ENCODE measurements around the gene MYH11. TPM values are rescaled to one million over a fixed set of nuclear protein-coding genes. Genes with fewer than 3 reads are reported as not detected.

MYH11 gene
- total RNA-seq, 4 donors from 2014 or later, result 19.5 to 63.2 (median 24.6) TPM

- H3K27ac ChIP-seq, result no peak overlapping the region
- intact Hi-C loops (cut with DNase I), result no loop called here
- 93% methylated on average over 6 of the region's 6 CpGs for WGBS, 2 donors
Measured at GRCh38 chr16:15778999-15779614, 77.7 kb downstream of the MYH11 start.

GRCh38 chr16:15778204-15778743 lies 78.6 kb downstream of the MYH11 start:
- no peaks in the 10 kb centered on the region for H3K9me3 ChIP-seq
- H3K27ac ChIP-seq, result no peak overlapping the region
- no peak for TF ChIP-seq POLR2A (IDR thresholded peaks at IDR 0.05)
- no peak for TF ChIP-seq CTCF (IDR thresholded peaks at IDR 0.05)
- intact Hi-C loops (cut with DNase I), result no loop called here
- no peak overlapping the region for H3K4me3 ChIP-seq (replicated peaks in 1 of 3)
- H3K36me3 ChIP-seq, result no peaks in the 10 kb centered on the region
- no peaks in the 10 kb centered on the region for H3K4me1 ChIP-seq
- no peak for DNase-seq
- WGBS, 2 donors, result 77 to 83% methylated on average over 8 of the region's 8 CpGs
- no peaks in the 10 kb centered on the region for H3K27me3 ChIP-seq

More at GRCh38 chr16:15778999-15779614, 77.7 kb downstream of the MYH11 start:
- H3K4me1 ChIP-seq, result no peaks in the 10 kb centered on the region
- no peak for TF ChIP-seq CTCF (IDR thresholded peaks at IDR 0.05)
- no peak for TF ChIP-seq POLR2A (IDR thresholded peaks at IDR 0.05)
- H3K4me3 ChIP-seq (replicated peaks in 1 of 3), result no peak overlapping the region
- no peaks in the 10 kb centered on the region for H3K27me3 ChIP-seq
- no peaks in the 10 kb centered on the region for H3K9me3 ChIP-seq
- no peaks in the 10 kb centered on the region for H3K36me3 ChIP-seq
- no peak for DNase-seq

- no peaks in the 10 kb centered on the region for H3K36me3 ChIP-seq
- no peaks in the 10 kb centered on the region for H3K4me1 ChIP-seq
- H3K27me3 ChIP-seq, result no peaks in the 10 kb centered on the region
- H3K27ac ChIP-seq, result no peak overlapping the region
- peak in 1 of 2 donors; percentile 19 for DNase-seq
- intact Hi-C loops (cut with DNase I), result no loop called here
- TF ChIP-seq CTCF (IDR thresholded peaks at IDR 0.05), result peak in 3 of 6 experiments; percentile 4 to 27 (median 26)
- no peak for TF ChIP-seq POLR2A (IDR thresholded peaks at IDR 0.05)
- H3K4me3 ChIP-seq (replicated peaks in 1 of 3), result no peak overlapping the region
- no peaks in the 10 kb centered on the region for H3K9me3 ChIP-seq
- 68 to 69% methylated on average over 9 to 10 of the region's 11 CpGs for WGBS, 2 donors
Measured at GRCh38 chr16:15777533-15778203, 79.2 kb downstream of the MYH11 start.

GRCh38 chr16:15776572-15776971 lies 80.3 kb downstream of the MYH11 start:
- DNase-seq, result no peak
- no peaks in the 10 kb centered on the region for H3K36me3 ChIP-seq
- H3K27ac ChIP-seq, result no peak overlapping the region
- intact Hi-C loops (cut with DNase I), result no loop called here
- H3K9me3 ChIP-seq, result no peaks in the 10 kb centered on the region
- no peak overlapping the region for H3K4me3 ChIP-seq (replicated peaks in 1 of 3)
- no peaks in the 10 kb centered on the region for H3K4me1 ChIP-seq
- H3K27me3 ChIP-seq, result no peaks in the 10 kb centered on the region
- 68 to 83% methylated on average over 9 to 10 of the region's 10 CpGs for WGBS, 2 donors
- no peak for TF ChIP-seq CTCF (IDR thresholded peaks at IDR 0.05)

GRCh38 chr16:15775663-15776304 lies 81.0 kb downstream of the MYH11 start:
- no peak for DNase-seq
- H3K9me3 ChIP-seq, result no peaks in the 10 kb centered on the region
- H3K4me1 ChIP-seq, result no peaks in the 10 kb centered on the region
- H3K36me3 ChIP-seq, result no peaks in the 10 kb centered on the region
- H3K27ac ChIP-seq, result no peak overlapping the region
- no peak for TF ChIP-seq POLR2A (IDR thresholded peaks at IDR 0.05)
- TF ChIP-seq CTCF (IDR thresholded peaks at IDR 0.05), result no peak
- 73 to 76% methylated on average over 7 of the region's 7 CpGs for whole genome bisulfite sequencing, 2 donors
- no peaks in the 10 kb centered on the region for H3K27me3 ChIP-seq
- no peak overlapping the region for H3K4me3 ChIP-seq (replicated peaks in 1 of 3)
- intact Hi-C loops (cut with DNase I), result no loop called here

Data from thyroid gland (tissue), 4 donors.